HepG2 (cell line): ENCODE measurements around the gene AGER. TPM values are rescaled to one million over a fixed set of nuclear protein-coding genes. Genes with fewer than 3 reads are reported as not detected.

ENCODE experiments used
- ARID5B ChIP-seq: IDR thresholded peaks from 2 replicates; pipeline ENCODE4 v1.4.0; 2020; ENCODE audit warnings: mild to moderate bottlenecking, missing genetic modification reagents
- ARNT ChIP-seq: fragments of 450-650 bp; IDR thresholded peaks from 2 replicates; pipeline ENCODE4 v1.6.1; 2017
- CHD2 ChIP-seq: IDR thresholded peaks from 2 replicates; pipeline ENCODE4 v1.6.1; 2011; ENCODE audit warnings: low read depth, low read length, improper control_type of control experiment
- FOXJ3 ChIP-seq: sonication (generic); formaldehyde crosslinking; IDR thresholded peaks from 2 replicates; pipeline ENCODE4 v1.4.0; 2020; ENCODE audit warnings: missing genetic modification reagents, mild to moderate bottlenecking, borderline replicate concordance
- GABPB1 ChIP-seq: IDR thresholded peaks from 2 replicates; pipeline ENCODE4 v1.6.1; 2016; ENCODE audit warnings: mild to moderate bottlenecking, missing genetic modification reagents, moderate library complexity, missing compliant biosample characterization
- HIVEP1 ChIP-seq: sonication (generic); formaldehyde crosslinking; IDR thresholded peaks from 2 replicates; pipeline ENCODE4 v1.4.0; 2020; ENCODE audit warnings: mild to moderate bottlenecking, missing genetic modification reagents
- HNRNPH1 ChIP-seq: fragments of 200-400 bp; formaldehyde crosslinking; optimal IDR thresholded peaks from 2 replicates; pipeline ENCODE3; 2017; ENCODE audit warnings: mild to moderate bottlenecking, low read depth, low read length
- HNRNPK ChIP-seq: fragments of 200-400 bp; formaldehyde crosslinking; IDR thresholded peaks from 2 replicates; pipeline ENCODE4 v1.6.1; 2018; ENCODE audit warnings: low read length, low read depth, moderate library complexity, mild to moderate bottlenecking; ENCODE audit not compliant: poor library complexity, severe bottlenecking
- HOXA5 ChIP-seq: sonication (generic); formaldehyde crosslinking; IDR thresholded peaks from 2 replicates; pipeline ENCODE4 v1.4.0; 2020; ENCODE audit warnings: missing genetic modification reagents
- IKZF1 ChIP-seq: fragments of 450-650 bp; IDR thresholded peaks from 2 replicates; pipeline ENCODE4 v1.7.1; 2016
- KAT7 ChIP-seq: IDR thresholded peaks from 2 replicates; pipeline ENCODE4 v1.6.1; 2018; ENCODE audit warnings: borderline replicate concordance, missing compliant biosample characterization
- KMT2B ChIP-seq: IDR thresholded peaks from 2 replicates; pipeline ENCODE4 v1.6.1; 2016; ENCODE audit warnings: missing genetic modification reagents, missing compliant biosample characterization
- MIER2 ChIP-seq: IDR thresholded peaks from 2 replicates; pipeline ENCODE4 v1.6.1; 2016; ENCODE audit warnings: missing biosample characterization, missing genetic modification reagents
- MYNN ChIP-seq: sonication (generic); formaldehyde crosslinking; IDR thresholded peaks from 2 replicates; pipeline ENCODE4 v1.4.0; 2020; ENCODE audit warnings: mild to moderate bottlenecking, low read depth, missing genetic modification reagents
- PAF1 ChIP-seq: IDR thresholded peaks from 2 replicates; pipeline ENCODE4 v1.6.1; 2016; ENCODE audit warnings: missing genetic modification reagents, missing compliant biosample characterization
- PCBP1 ChIP-seq: fragments of 200-400 bp; formaldehyde crosslinking; IDR thresholded peaks from 2 replicates; pipeline ENCODE4 v1.6.1; 2017; ENCODE audit warnings: mild to moderate bottlenecking, low read depth, low read length, borderline replicate concordance
- POGK ChIP-seq: sonication (generic); formaldehyde crosslinking; conservative IDR thresholded peaks from 2 replicates; pipeline ENCODE4 v1.8.0; 2022; ENCODE audit warnings: mild to moderate bottlenecking, moderate library complexity, missing genetic modification reagents
- SALL1 ChIP-seq: sonication (generic); formaldehyde crosslinking; IDR thresholded peaks from 2 replicates; pipeline ENCODE4 v1.8.0; 2022; ENCODE audit warnings: mild to moderate bottlenecking, missing genetic modification reagents
- ZNF124 ChIP-seq: sonication (generic); formaldehyde crosslinking; IDR thresholded peaks from 2 replicates; pipeline ENCODE4 v1.4.0; 2020; ENCODE audit warnings: missing genetic modification reagents
- ZNF260 ChIP-seq: sonication (generic); formaldehyde crosslinking; IDR thresholded peaks from 2 replicates; pipeline ENCODE4 v1.4.0; 2020; ENCODE audit warnings: missing genetic modification reagents, low read depth, mild to moderate bottlenecking, borderline replicate concordance
- ZNF282 ChIP-seq: fragments of 450-650 bp; IDR thresholded peaks from 2 replicates; pipeline ENCODE4 v1.6.1; 2018; ENCODE audit not compliant: partially characterized antibody
- ZNF329 ChIP-seq: sonication (generic); formaldehyde crosslinking; IDR thresholded peaks from 2 replicates; pipeline ENCODE4 v1.9.0; 2021; ENCODE audit warnings: low read depth, mild to moderate bottlenecking, missing genetic modification reagents
- ZNF382 ChIP-seq: sonication (generic); formaldehyde crosslinking; IDR thresholded peaks from 2 replicates; pipeline ENCODE4 v1.5.0; 2020; ENCODE audit warnings: missing genetic modification reagents, mild to moderate bottlenecking, borderline replicate concordance
- ZNF543 ChIP-seq: sonication (generic); formaldehyde crosslinking; IDR thresholded peaks from 2 replicates; pipeline ENCODE4 v1.4.0; 2020; ENCODE audit warnings: mild to moderate bottlenecking, missing genetic modification reagents
- ZNF567 ChIP-seq: sonication (generic); formaldehyde crosslinking; IDR thresholded peaks from 2 replicates; pipeline ENCODE4 v1.8.1; 2023; ENCODE audit warnings: mild to moderate bottlenecking, missing genetic modification reagents, borderline replicate concordance
- ZNF841 ChIP-seq: sonication (generic); formaldehyde crosslinking; IDR thresholded peaks from 2 replicates; pipeline ENCODE4 v1.8.1; 2023; ENCODE audit warnings: missing genetic modification reagents, borderline replicate concordance
- ZSCAN21 ChIP-seq: sonication (generic); formaldehyde crosslinking; IDR thresholded peaks from 2 replicates; pipeline ENCODE4 v1.8.0; 2022; ENCODE audit warnings: mild to moderate bottlenecking, missing genetic modification reagents, moderate library complexity, borderline replicate concordance
- polyA plus RNA-seq, 8 experiments: library from polyadenylated mRNA; depleted of rRNA in 3 of 8; stranded (reverse) in 7 of 8; unstranded in 1 of 8; fragments of >200 nt; fragmentation: Illumina TruSeq in 4 of 8; extraction: Trizol in 4 of 8; gene quantifications; 2 replicates each; pipeline versions ENCODE4 v1.2.1 to v1.2.3, GENCODE V29; 2011 to 2016; ENCODE audit warnings: low read depth in 4 of 8, missing spikeins in 1 of 8, mixed read lengths in 1 of 8; ENCODE audit not compliant: insufficient read depth in 1 of 8
- total RNA-seq, 5 experiments: library from RNA; depleted of rRNA; stranded (reverse); fragments of >200 nt; fragmentation: Illumina TruSeq; extraction: Trizol; gene quantifications; 2 replicates each; pipeline ENCODE4 v1.2.3, GENCODE V29; 2016; ENCODE audit warnings: low read depth in 1 of 5

AGER gene
- total and polyA plus RNA-seq, 2 of the 13 experiments (the other 11 are each of a cell fraction or from before 2014, with no cell fraction given), result 1.9 to 5.1 TPM

GRCh38 chr6:32190054-32190851 is 6.2 kb upstream of the AGER start, which contains the start of gene PBX2 (continued):
- peak; percentile 33; the same call in 1 of the 2 replicates for TF ChIP-seq ARID5B
- no peak for TF ChIP-seq HOXA5 (CRISPR knock-in tag)
- TF ChIP-seq ZNF543 (CRISPR knock-in tag), result 0 out of 2 replicates have a peak, but pooled peaks have one; percentile 40
- no peak for TF ChIP-seq CHD2
- 0 out of 2 replicates have a peak, but pooled peaks have one; percentile 30 for TF ChIP-seq MIER2 (CRISPR knock-in tag)
- no peak for TF ChIP-seq FOXJ3 (CRISPR knock-in tag)
- no peak for TF ChIP-seq ZNF282
- peak; percentile 48; the same call in 1 of the 2 replicates for TF ChIP-seq KMT2B (CRISPR knock-in tag)
- no peak for TF ChIP-seq POGK (CRISPR knock-in tag)
- TF ChIP-seq HIVEP1, result 0 out of 2 replicates have a peak, but pooled peaks have one; percentile 32
- no peak for TF ChIP-seq ARNT
- TF ChIP-seq PAF1 (CRISPR knock-in tag), result no peak
- TF ChIP-seq KAT7 (CRISPR knock-in tag), result no peak
- TF ChIP-seq HNRNPK, result peak; percentile 87
- no peak for TF ChIP-seq ZNF124 (CRISPR knock-in tag)
- TF ChIP-seq HNRNPH1, result peak; percentile 92
- TF ChIP-seq IKZF1, result no peak
- TF ChIP-seq GABPB1 (CRISPR knock-in tag), result peak; percentile 61
- no peak for TF ChIP-seq ZNF382
- TF ChIP-seq ZNF841 (CRISPR knock-in tag), result no peak
- TF ChIP-seq ZNF329 (CRISPR knock-in tag), result peak; percentile 35; the same call in 1 of the 2 replicates
- no peak for TF ChIP-seq ZSCAN21 (CRISPR knock-in tag)
- TF ChIP-seq PCBP1, result peak; percentile 87; the same call in 1 of the 2 replicates
- TF ChIP-seq SALL1 (CRISPR knock-in tag), result peak; percentile 72
- no peak for TF ChIP-seq MYNN (CRISPR knock-in tag)
- no peak for TF ChIP-seq ZNF567 (CRISPR knock-in tag)
- no peak for TF ChIP-seq ZNF260 (CRISPR knock-in tag)
